ENCODE data around the gene COL19A1. TPM values are rescaled to one million over a fixed set of nuclear protein-coding genes. Genes with fewer than 3 reads are reported as not detected.

Gene COL19A1
- total RNA-seq, 1 donor from 2014 or later, result 0.49 TPM

GRCh38 chr6:69894578-69895347, 28.4 kb downstream of the COL19A1 start:
- no peak overlapping the region for H3K4me3 ChIP-seq
- H3K4me1 ChIP-seq, result no peaks in the 10 kb centered on the region
- no peaks in the 10 kb centered on the region for H3K36me3 ChIP-seq
- H3K9me3 ChIP-seq, result no peaks in the 10 kb centered on the region
- H3K27me3 ChIP-seq, result no peaks in the 10 kb centered on the region
- intact Hi-C loops (cut with DNase I), result no loop called here
- no peak for DNase-seq (ENCODE audit: extremely low spot score in 2 of 2)
- H3K27ac ChIP-seq, result no peak overlapping the region
- TF ChIP-seq, protein P1, sequence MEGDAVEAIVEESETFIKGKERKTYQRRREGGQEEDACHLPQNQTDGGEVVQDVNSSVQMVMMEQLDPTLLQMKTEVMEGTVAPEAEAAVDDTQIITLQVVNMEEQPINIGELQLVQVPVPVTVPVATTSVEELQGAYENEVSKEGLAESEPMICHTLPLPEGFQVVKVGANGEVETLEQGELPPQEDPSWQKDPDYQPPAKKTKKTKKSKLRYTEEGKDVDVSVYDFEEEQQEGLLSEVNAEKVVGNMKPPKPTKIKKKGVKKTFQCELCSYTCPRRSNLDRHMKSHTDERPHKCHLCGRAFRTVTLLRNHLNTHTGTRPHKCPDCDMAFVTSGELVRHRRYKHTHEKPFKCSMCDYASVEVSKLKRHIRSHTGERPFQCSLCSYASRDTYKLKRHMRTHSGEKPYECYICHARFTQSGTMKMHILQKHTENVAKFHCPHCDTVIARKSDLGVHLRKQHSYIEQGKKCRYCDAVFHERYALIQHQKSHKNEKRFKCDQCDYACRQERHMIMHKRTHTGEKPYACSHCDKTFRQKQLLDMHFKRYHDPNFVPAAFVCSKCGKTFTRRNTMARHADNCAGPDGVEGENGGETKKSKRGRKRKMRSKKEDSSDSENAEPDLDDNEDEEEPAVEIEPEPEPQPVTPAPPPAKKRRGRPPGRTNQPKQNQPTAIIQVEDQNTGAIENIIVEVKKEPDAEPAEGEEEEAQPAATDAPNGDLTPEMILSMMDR (IDR thresholded peaks at IDR 0.05), result no peak
- TF ChIP-seq POLR2A (IDR thresholded peaks at IDR 0.05), result no peak
- TF ChIP-seq POLR2AphosphoS5 (IDR thresholded peaks at IDR 0.05; ENCODE audit: insufficient read depth in 1 of 2, low read depth in 1 of 2), result no peak

- Histone ChIP-seq H3K36me3 (no peaks in the 10 kb centered on the region), H3K9me3 (no peaks in the 10 kb centered on the region), H3K4me3 (no peak overlapping the region), H3K27ac (no peak overlapping the region), H3K27me3 (no peaks in the 10 kb centered on the region), H3K4me1 (no peaks in the 10 kb centered on the region)
- intact Hi-C loops (cut with DNase I), result no loop called here
- no peak for DNase-seq (ENCODE audit: extremely low spot score in 2 of 2)
- TF ChIP-seq POLR2A (IDR thresholded peaks at IDR 0.05) (no peak), POLR2AphosphoS5 (IDR thresholded peaks at IDR 0.05; ENCODE audit: insufficient read depth in 1 of 2, low read depth in 1 of 2) (no peak)
- TF ChIP-seq, protein P1 (IDR thresholded peaks at IDR 0.05), result no peak
Observed at GRCh38 chr6:69895396-69895795, 29.0 kb downstream of the COL19A1 start.

GRCh38 chr6:69900869-69901268, 34.5 kb downstream of the COL19A1 start:
- Histone ChIP-seq H3K27ac (no peak overlapping the region), H3K36me3 (no peaks in the 10 kb centered on the region), H3K9me3 (no peaks in the 10 kb centered on the region), H3K4me1 (no peaks in the 10 kb centered on the region), H3K4me3 (no peak overlapping the region), H3K27me3 (no peaks in the 10 kb centered on the region)
- TF ChIP-seq POLR2AphosphoS5 (IDR thresholded peaks at IDR 0.05; ENCODE audit: insufficient read depth in 1 of 2, low read depth in 1 of 2) (no peak), POLR2A (IDR thresholded peaks at IDR 0.05) (no peak)
- TF ChIP-seq, protein P1 (IDR thresholded peaks at IDR 0.05), result no peak
- intact Hi-C loops (cut with DNase I), result no loop called here
- no peak for DNase-seq (ENCODE audit: extremely low spot score in 2 of 2)

DNA sequence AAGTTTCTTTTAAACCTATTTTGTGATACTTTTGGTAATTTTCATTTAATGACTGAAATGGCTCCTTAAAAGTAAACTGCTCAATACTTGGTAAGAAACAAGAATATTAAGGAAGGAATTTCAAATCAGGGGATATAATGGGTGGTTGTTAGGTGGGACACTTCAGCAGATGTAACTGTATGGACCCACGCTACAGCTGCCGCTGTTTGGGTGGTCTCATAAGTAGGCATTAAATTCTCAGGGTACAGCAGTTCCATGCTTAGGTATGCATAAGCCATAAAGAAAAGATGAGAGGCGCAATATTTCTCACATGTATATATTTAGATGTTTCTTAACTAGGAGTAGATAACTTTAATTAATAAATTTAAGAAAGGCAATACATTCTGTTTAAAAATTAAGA, 35.0 kb downstream of the COL19A1 start:
- no peaks in the 10 kb centered on the region for H3K9me3 ChIP-seq
- intact Hi-C loops (cut with DNase I), result no loop called here
- no peak overlapping the region for H3K4me3 ChIP-seq
- H3K36me3 ChIP-seq, result no peaks in the 10 kb centered on the region
- no peaks in the 10 kb centered on the region for H3K4me1 ChIP-seq
- no peaks in the 10 kb centered on the region for H3K27me3 ChIP-seq
- no peak for TF ChIP-seq POLR2A (IDR thresholded peaks at IDR 0.05)
- TF ChIP-seq, protein P1 (IDR thresholded peaks at IDR 0.05), result no peak
- TF ChIP-seq POLR2AphosphoS5 (IDR thresholded peaks at IDR 0.05; ENCODE audit: insufficient read depth in 1 of 2, low read depth in 1 of 2), result no peak
- no peak for DNase-seq (ENCODE audit: extremely low spot score in 2 of 2)
- H3K27ac ChIP-seq, result no peak overlapping the region

DNA sequence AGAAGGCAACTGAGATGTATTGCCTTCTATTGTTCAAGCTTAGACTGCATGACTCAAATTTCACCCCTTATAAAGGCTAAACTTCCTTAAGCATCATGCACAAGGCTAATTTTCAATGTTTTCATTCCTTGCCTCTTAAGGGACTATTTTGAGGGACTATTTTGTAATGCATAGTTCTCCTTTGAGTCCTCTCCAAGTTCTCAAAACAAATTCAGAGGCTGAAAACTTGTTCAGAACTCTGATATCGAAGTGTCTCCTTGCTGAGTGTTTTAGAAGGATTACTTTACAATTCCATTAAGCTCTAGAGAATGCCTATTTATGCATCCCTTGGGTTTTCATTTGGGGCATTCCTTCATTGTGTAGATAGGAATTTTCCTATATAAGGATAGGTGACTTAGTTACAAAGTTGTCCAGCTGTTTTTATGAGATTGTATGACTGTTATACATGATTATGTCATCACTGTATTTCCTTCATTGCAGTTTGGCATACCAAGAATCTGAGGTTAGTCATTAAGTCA, 41.7 kb downstream of the COL19A1 start:
- no peaks in the 10 kb centered on the region for H3K27me3 ChIP-seq
- no peaks in the 10 kb centered on the region for H3K4me1 ChIP-seq
- no peaks in the 10 kb centered on the region for H3K9me3 ChIP-seq
- no peak for DNase-seq (ENCODE audit: extremely low spot score in 2 of 2)
- intact Hi-C loops (cut with DNase I), result no loop called here
- TF ChIP-seq POLR2AphosphoS5 (IDR thresholded peaks at IDR 0.05; ENCODE audit: insufficient read depth in 1 of 2, low read depth in 1 of 2), result no peak
- H3K36me3 ChIP-seq, result no peaks in the 10 kb centered on the region
- H3K27ac ChIP-seq, result no peak overlapping the region
- H3K4me3 ChIP-seq, result no peak overlapping the region

Data from vagina (tissue), 2 donors.